ENCODE results near the gene FAM236B.
"Not testable (repeated sequence)": the region's sequence is repeated elsewhere in the genome, so short reads cannot be mapped to it uniquely, and the experiment has no call there.

Gene FAM236B

DNA sequence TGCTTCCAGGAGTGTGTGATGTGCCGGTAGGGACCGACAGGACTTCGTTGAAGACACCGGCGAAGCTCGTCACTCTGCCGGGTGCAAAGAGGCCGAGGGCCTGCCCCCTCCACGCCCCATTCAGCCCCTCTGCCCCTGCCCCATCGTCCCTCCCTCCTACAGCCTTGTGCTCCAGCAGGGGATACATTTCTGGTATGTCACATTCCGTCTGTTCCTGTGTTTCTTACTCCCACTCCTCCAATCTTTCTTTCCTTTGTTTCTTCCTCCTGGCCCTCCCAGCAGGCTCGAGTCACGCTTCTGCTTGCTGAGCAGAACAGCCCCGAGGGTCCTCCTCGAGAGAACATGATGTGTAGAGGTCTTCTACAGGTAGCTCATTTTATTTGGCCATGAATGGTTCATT lies at the start of gene FAM236B:
TSS of gene FAM236B (minus strand) at position 101 of the 400 bp plus-strand sequence. CDS start at position 1, 100 bp downstream.
- not testable (repeated sequence) for DNase-seq

DNA sequence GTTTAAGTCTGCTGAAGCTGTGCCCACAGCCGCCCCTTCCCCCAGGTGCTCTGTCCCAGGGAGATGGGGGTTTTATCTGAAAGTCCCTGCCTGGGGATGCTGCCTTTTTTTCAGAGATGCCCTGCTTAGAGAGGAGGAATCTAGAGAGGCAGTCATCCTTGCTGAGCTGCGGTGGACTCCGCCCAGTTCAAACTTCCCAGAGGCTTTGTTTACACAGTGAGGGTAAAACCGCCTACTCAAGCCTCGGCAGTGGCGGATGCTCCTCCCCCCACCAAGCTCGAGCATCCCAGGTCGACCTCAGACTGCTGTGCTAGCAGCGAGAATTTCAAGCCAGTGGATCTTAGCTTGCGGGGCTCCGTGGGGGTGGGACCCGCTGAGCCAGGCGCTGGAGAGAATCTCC lies 48.2 kb upstream of the FAM236B start:
- DNase-seq, result not testable (repeated sequence)

DNA sequence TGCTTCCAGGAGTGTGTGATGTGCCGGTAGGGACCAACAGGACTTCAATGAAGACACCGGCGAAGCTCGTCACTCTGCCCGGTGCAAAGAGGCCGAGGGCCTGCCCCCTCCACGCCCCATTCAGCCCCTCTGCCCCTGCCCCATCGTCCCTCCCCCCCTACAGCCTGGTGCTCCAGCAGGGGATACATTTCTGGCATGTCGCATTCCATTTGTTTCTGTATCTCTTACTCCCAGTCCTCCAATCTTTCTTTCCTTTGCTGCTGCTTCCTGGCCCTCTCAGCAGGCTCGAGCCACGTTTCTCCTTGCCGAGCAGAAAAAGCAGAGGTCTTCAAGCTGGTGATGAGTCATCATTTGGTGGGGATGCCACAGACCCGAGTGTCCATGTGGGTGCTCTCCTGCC lies 25.6 kb upstream of the FAM236B start, which contains the start of gene FAM236D:
TSS of gene FAM236D (minus strand) at position 101 of the 400 bp plus-strand sequence. CDS start at position 1, 100 bp downstream.
- not testable (repeated sequence) for DNase-seq

DNA sequence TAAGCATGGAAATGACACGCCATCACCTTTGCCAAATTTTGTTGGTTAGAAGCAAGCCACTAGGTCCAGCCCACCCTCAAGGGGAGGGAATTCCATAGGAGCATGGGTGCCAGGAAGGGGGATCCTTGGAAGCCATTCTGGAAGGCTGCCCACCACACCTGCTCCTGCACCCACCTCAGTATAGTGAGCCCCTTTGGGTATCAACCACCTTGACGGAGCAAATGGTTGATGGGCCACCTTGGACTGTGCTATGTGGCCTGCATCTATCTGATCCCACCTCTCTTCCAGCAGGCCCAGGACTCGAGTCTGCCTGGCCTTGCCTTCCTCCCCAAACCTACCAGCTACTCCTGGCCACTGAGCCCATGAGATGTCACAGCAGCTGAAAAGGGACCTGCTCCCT lies 7.9 kb upstream of the FAM236B start:
- not testable (repeated sequence) for DNase-seq

DNA sequence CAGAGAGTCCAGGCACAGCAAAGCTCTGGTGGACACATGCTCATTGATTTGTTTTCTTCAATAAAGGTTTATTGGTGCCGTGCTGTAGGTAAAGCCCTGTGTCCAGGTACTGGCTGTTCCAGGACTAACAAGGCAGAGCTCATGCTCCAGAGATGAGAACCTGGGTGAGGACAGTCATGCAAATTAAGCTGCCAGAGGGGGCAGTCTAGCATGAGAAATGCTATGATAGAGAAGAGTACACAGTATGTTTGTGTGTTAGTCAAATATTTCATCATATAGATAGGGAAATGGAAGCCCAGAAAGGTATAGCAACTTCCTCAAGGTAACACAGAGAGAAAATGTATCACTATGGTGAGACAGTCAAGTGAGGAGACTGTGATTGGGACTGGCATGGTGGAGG lies 5.7 kb upstream of the FAM236B start:
- DNase-seq, result not testable (repeated sequence)

DNA sequence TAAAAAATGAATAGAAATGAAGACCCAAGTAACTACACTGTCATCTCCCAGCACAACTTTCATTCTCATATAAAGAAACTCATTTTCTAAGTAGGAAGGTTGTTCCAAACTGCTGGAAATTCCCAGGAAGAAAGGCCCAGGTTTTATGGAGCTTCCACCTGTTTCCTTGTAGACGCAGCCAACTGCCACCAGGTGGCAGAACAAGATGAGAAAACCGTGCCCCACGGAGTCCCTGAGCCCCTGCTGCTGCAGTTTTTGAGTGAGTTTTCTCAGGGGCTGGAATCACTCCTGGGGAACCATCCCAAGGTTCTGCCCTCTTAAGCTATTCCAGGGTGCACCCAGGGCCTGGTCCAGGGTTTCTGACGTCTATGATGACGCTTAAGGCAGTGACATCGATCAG lies 1.5 kb upstream of the FAM236B start:
- not testable (repeated sequence) for DNase-seq

DNA sequence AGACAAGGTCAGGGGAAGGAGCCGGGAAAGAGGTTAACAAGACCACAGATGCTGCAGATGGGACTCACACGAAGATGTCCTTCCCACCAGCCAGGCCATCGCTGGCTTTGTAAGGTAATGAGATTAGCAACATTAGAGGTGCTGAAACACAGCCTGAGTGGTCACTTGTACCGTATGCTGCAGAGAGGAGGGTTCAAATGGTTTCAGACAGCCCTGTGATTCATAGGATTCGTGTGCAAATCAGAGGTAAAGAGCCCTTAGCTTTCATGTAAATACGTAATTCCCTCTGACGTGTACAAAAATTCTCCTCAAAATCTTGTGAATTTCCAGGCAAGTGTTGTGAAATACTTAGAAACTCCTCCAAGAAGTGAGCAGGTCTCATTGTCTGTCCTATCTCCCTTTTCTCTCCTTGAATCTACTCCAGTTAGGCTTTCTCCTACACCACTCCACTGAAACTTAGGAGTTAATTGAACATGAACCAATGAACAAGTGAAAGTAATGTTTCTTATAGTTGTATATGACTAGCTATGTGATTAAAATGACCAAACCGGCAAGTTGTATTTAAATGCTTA lies 991 bp upstream of the FAM236B start:
- not testable (repeated sequence) for DNase-seq

DNA sequence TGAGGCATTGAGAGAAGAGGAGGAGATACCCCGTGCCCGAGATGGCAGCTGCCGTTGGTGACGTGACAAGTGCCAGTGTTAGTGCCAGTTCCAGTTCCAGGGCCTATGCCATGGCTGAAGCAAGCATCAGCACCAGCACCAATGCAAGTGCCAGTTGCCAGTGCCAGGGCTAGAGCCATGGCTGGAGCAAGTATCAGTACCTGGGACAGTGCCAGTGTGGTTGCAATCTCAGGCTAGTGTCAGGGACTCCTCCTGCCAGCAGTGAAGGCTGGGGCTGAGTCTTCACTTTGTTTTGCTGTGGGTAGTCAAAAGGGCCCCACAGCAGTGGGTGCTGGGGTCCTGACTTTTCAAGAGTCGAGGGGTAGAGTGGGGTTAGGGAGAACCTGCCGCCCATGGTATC lies 4.3 kb downstream of the FAM236B start:
- DNase-seq, result not testable (repeated sequence)

DNA sequence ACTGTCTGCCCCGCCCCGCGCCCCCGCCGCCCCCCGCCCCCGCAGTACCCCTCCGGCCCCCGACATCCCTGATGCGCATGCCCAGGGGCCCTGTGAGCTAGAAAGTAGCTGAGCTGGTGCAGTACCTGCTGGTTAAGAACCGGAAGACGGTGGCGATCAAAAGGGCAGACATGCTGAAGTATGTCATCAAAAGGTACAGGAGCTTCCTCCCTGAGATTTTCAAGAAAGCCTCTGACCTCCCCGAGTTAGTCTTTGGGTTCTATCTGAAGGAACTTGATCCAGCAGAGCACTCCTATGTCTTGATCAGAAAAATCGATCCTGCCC lies 5.0 kb downstream of the FAM236B start:
- not testable (repeated sequence) for DNase-seq

DNA sequence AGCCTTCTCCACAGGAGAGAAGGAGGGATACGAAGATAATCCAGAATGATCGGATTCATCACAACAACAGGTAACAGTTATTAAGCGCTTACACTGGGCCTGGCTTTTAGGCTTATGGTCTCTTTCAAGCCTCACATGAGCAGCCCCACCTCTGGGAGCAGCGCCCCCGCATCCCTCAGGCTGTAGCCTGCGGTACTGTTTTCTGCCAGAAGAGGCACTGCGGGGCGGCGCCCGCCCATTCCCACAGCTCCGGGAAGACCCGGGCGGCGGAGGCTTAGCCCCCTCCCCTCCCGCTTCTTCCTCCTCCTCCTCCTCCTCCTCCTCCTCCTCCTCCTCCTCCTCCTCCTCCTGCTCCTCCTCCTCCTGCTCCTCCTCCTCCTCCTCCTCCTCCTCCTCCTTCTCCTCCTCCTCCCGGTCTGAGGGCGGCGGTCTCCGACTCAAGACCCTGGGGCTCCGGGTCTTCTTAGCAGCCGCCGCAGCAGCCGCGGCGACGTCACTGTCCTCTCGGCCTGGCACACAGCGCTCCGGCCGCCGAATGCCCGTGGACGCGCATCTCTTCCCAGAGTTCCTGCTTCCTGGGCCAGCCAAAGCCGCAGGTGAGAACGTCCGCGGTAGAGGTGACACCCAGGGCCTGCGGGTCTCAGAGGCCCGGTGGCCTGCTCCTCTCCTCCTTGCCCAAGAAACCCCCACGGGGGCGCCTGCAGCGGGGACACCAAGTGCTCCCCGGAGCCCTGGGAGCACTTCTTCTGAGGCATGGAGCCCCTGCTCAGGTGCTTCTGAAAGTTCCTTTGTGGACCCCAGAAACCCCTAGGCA lies 5.6 kb downstream of the FAM236B start, which contains the start of gene DMRTC1B:
TSS of gene DMRTC1B (plus strand) at position 238 of the 814 bp plus-strand sequence. CDS start 68,246 bp downstream, outside the sequence.
- DNase-seq, result not testable (repeated sequence)

DNA sequence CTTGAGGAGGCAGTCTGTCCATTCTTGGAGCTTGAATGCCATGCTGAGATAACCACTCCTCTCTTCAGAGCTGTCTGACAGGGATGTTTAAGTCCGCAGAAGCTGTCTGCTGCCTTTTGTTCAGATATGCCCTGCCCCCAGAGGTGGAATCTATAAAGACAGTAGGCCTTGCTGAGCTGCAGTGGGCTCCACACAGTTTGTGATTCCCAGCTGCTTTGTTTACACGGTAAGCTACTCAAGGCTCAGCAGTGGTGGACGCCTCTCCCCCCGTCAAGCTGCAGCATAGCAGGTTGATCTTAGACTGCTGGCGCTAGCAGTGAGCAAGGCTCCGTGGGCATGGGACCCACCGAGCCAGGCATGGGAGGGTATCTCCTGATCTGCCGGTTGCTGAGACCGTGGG lies 22.0 kb downstream of the FAM236B start:
- not testable (repeated sequence) for DNase-seq

DNA sequence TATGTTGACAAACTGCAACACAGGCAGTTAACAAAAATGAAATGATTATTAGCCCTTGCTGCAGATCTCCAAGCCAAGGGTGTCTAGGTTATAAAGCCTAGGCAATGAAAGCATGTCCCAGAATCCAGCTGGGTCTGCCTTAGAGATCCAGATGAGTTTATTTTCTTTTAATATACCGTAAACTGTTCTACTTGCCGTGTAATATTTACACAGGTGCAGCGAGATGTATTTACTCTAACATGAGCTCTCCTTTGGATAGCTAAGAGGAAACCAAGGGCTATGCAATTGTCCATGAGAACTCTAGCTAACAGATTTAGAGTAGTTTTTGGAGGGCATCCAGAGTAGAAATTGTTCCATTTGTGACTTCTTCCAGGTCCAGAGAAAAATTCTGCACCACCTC lies 33.9 kb downstream of the FAM236B start:
- not testable (repeated sequence) for DNase-seq

DNA sequence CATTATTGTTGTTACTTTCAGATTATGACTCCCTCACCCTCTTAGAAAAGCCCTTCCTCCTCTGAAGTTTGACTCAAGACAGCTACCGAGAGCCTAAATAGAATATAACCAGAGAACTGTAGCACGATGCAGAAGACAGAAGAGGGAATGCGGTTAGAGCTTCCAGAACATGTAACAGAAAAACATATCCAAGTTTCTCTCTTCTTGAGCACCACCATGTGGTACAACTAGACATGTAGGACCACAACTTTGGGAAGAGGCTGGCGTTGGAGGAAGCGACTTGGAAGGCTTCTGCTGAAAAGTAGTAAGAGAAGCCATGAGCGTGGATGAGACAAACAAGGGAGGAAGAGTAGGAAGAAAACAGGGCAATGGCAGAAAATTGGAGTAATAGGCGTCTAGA lies 36.9 kb downstream of the FAM236B start:
- DNase-seq, result not testable (repeated sequence)

DNA sequence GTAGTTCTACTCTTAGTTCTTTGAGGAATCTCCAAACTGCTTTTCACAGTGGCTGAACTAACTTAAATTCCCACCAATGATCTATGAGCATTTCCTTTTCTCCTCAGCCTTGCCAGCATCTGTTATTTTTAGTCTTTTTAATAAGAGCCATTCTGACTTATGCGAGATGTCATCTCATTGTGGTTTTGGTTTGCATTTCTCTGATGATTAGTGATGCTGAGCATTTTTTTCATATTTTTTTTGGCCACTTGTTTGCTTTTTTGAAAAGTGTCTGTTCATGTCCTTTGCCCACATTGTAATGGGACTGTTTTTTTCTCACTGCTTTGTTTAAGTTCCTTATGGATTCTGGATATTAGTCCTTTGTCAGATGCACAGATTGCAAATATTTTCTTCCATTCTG lies 46.9 kb downstream of the FAM236B start:
- no peak for DNase-seq
- no peak for TF ChIP-seq POLR2A (IDR thresholded peaks at IDR 0.05; ENCODE audit: low read length)
- TF ChIP-seq GATA1 (IDR thresholded peaks at IDR 0.05; ENCODE audit: low read depth, low read length), result no peak

DNA sequence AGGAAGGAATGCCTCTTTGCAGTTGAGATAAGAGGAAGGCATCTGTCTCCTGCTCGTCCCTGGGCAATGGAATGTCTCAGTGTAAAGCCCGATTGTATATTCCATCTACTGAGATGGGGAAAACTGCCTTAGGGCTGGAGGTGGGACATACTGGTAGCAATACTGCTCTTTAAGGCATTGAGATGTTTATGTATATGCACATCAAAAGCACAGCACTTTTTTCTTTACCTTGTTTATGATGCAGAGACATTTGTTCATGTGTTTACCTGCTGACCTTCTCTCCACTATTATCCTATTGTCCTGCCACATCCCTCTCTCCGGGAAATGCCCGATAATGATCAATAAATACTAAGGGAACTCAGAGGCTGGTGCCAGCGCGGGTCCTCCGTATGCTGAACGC lies 48.8 kb downstream of the FAM236B start:
- DNase-seq, result not testable (repeated sequence)

Measured in erythroblast (primary cell).